Measurements from ENCODE around the gene KLHL35.

The KLHL35 gene

DNA sequence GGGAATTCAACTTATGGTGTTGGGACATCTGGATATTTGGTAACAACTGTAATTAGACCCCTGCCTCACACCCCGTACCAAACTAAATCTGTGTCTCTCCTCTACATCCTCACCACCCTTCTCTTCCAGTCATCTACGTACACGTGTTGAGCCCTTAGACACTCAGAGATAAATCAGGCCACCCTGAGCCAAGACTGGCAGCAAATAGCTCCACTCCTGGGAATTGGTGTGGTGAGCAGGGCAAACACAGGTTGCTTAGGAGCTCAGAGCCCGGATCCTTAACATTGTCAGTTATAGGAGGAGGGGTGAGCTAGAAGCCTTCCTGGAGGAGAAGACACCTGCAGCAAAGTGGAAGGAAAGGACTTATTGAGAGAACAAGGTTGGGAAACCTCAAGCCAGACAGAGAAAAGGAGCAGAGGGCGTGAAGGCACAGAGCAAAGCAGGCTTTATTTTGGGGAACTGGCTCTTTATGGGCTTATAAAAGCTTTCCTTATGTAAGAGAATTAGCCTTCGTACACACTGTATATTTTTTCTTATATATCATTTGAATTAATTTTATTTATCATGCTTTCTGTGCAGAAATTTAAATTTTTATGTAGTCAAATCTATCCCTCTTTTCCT is 36.9 kb upstream of the KLHL35 start:
- no peaks in the 10 kb centered on the region for H3K79me2 ChIP-seq (ENCODE audit: insufficient read depth, low read length)
- H3K36me3 ChIP-seq (ENCODE audit: insufficient read depth, low read length): no peaks in the 10 kb centered on the region
- H3K4me3 ChIP-seq (ENCODE audit: low read depth in 1 of 2, low read length in 2 of 2): no peak overlapping the region
- H3K9ac ChIP-seq (ENCODE audit: low read depth, low read length): no peak overlapping the region
- no peak overlapping the region for H2AFZ ChIP-seq (ENCODE audit: low read depth, low read length)
- DNase-seq (no peak), ATAC-seq (ENCODE audit: insufficient read depth, low read depth) (no peak)
- no peak overlapping the region for H3K4me2 ChIP-seq (ENCODE audit: insufficient read depth, low read length)
- no peaks in the 10 kb centered on the region for H3K9me3 ChIP-seq (ENCODE audit: insufficient read depth, low read length, severe bottlenecking)
- H3K27me3 ChIP-seq (ENCODE audit: insufficient read depth, low read length, poor library complexity): no peaks in the 10 kb centered on the region
- TF ChIP-seq EZH2 (IDR thresholded peaks at IDR 0.05; ENCODE audit: borderline replicate concordance, low read depth, low read length, severe bottlenecking): no peak
- TF ChIP-seq, protein P1, sequence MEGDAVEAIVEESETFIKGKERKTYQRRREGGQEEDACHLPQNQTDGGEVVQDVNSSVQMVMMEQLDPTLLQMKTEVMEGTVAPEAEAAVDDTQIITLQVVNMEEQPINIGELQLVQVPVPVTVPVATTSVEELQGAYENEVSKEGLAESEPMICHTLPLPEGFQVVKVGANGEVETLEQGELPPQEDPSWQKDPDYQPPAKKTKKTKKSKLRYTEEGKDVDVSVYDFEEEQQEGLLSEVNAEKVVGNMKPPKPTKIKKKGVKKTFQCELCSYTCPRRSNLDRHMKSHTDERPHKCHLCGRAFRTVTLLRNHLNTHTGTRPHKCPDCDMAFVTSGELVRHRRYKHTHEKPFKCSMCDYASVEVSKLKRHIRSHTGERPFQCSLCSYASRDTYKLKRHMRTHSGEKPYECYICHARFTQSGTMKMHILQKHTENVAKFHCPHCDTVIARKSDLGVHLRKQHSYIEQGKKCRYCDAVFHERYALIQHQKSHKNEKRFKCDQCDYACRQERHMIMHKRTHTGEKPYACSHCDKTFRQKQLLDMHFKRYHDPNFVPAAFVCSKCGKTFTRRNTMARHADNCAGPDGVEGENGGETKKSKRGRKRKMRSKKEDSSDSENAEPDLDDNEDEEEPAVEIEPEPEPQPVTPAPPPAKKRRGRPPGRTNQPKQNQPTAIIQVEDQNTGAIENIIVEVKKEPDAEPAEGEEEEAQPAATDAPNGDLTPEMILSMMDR (IDR thresholded peaks at IDR 0.05; ENCODE audit: borderline replicate concordance, extremely low read depth, low read length, poor library complexity, severe bottlenecking): no peak
- H3K27ac ChIP-seq (ENCODE audit: low read length): no peak overlapping the region
- no peaks in the 10 kb centered on the region for H4K20me1 ChIP-seq (ENCODE audit: insufficient read depth, low read length)
- peaks cover 3% of the 10 kb centered on the region for H3K4me1 ChIP-seq (ENCODE audit: insufficient read depth, low read length)

GRCh38 chr11:75468534-75469340 is 35.7 kb upstream of the KLHL35 start:
- H3K36me3 ChIP-seq (ENCODE audit: insufficient read depth, low read length): no peaks in the 10 kb centered on the region
- H3K27ac ChIP-seq (ENCODE audit: low read length): no peak overlapping the region
- ATAC-seq (ENCODE audit: insufficient read depth, low read depth) (no peak), DNase-seq (no peak)
- no peak overlapping the region for H3K4me2 ChIP-seq (ENCODE audit: insufficient read depth, low read length)
- H3K27me3 ChIP-seq (ENCODE audit: insufficient read depth, low read length, poor library complexity): no peaks in the 10 kb centered on the region
- H3K79me2 ChIP-seq (ENCODE audit: insufficient read depth, low read length): no peaks in the 10 kb centered on the region
- H2AFZ ChIP-seq (ENCODE audit: low read depth, low read length): no peak overlapping the region
- TF ChIP-seq, protein P1 (IDR thresholded peaks at IDR 0.05; ENCODE audit: borderline replicate concordance, extremely low read depth, low read length, poor library complexity, severe bottlenecking): no peak
- TF ChIP-seq EZH2 (IDR thresholded peaks at IDR 0.05; ENCODE audit: borderline replicate concordance, low read depth, low read length, severe bottlenecking): no peak
- H3K4me1 ChIP-seq (ENCODE audit: insufficient read depth, low read length): no peaks in the 10 kb centered on the region
- no peaks in the 10 kb centered on the region for H3K9me3 ChIP-seq (ENCODE audit: insufficient read depth, low read length, severe bottlenecking)
- H3K4me3 ChIP-seq (ENCODE audit: low read depth in 1 of 2, low read length in 2 of 2): no peak overlapping the region
- H3K9ac ChIP-seq (ENCODE audit: low read depth, low read length): no peak overlapping the region
- no peaks in the 10 kb centered on the region for H4K20me1 ChIP-seq (ENCODE audit: insufficient read depth, low read length)

DNA sequence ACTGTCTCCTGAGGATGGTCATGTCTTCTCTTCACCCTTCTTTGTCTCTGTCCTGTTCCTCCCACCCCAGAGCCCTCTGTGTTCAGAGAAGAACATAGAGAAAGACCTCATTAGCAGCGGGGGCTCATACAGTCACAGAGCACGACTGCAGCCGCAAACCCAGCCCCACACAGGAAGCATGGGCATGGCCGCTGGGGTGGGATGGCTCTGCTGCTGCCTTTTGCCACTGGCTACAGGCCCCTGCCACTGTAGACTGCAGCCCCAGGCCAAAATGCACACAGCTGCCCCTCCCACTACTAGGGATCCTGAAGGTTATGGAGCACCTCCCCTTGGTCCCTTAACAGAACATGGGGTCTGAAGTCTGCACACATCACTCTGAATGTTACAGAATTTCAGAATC is 34.9 kb upstream of the KLHL35 start:
- no peaks in the 10 kb centered on the region for H3K9me3 ChIP-seq (ENCODE audit: insufficient read depth, low read length, severe bottlenecking)
- no peaks in the 10 kb centered on the region for H3K36me3 ChIP-seq (ENCODE audit: insufficient read depth, low read length)
- DNase-seq: no peak
- H3K27ac ChIP-seq (ENCODE audit: low read length): no peak overlapping the region
- no peak overlapping the region for H3K4me3 ChIP-seq (ENCODE audit: low read depth in 1 of 2, low read length in 2 of 2)
- TF ChIP-seq EZH2 (IDR thresholded peaks at IDR 0.05; ENCODE audit: borderline replicate concordance, low read depth, low read length, severe bottlenecking): no peak
- TF ChIP-seq, protein P1 (IDR thresholded peaks at IDR 0.05; ENCODE audit: borderline replicate concordance, extremely low read depth, low read length, poor library complexity, severe bottlenecking): no peak
- peak; percentile 36; the same call in 1 of the 3 replicates for ATAC-seq (ENCODE audit: insufficient read depth, low read depth)
- no peak overlapping the region for H3K9ac ChIP-seq (ENCODE audit: low read depth, low read length)
- no peak overlapping the region for H3K4me2 ChIP-seq (ENCODE audit: insufficient read depth, low read length)
- H3K4me1 ChIP-seq (ENCODE audit: insufficient read depth, low read length): no peaks in the 10 kb centered on the region
- H2AFZ ChIP-seq (ENCODE audit: low read depth, low read length): no peak overlapping the region
- H4K20me1 ChIP-seq (ENCODE audit: insufficient read depth, low read length): no peaks in the 10 kb centered on the region
- H3K27me3 ChIP-seq (ENCODE audit: insufficient read depth, low read length, poor library complexity): no peaks in the 10 kb centered on the region
- H3K79me2 ChIP-seq (ENCODE audit: insufficient read depth, low read length): no peaks in the 10 kb centered on the region
